Central memory CD4-positive, alpha-beta T cell (primary cell): ENCODE results near the gene HINT1.

Source experiments
- DNase-seq: peaks from one replicate; pipeline ENCODE4 v3.0.0; 2022

The HINT1 gene

GRCh38 chr5:131109540-131110255 is 55.4 kb downstream of the HINT1 start:
- DNase-seq, result peak; percentile 38
